ENCODE data around the gene GLTP. TPM values are rescaled to one million over a fixed set of nuclear protein-coding genes. Genes with fewer than 3 reads are reported as not detected.

GLTP gene
- total RNA-seq, 1 experiment from 2014 or later: 78.2 TPM

DNA sequence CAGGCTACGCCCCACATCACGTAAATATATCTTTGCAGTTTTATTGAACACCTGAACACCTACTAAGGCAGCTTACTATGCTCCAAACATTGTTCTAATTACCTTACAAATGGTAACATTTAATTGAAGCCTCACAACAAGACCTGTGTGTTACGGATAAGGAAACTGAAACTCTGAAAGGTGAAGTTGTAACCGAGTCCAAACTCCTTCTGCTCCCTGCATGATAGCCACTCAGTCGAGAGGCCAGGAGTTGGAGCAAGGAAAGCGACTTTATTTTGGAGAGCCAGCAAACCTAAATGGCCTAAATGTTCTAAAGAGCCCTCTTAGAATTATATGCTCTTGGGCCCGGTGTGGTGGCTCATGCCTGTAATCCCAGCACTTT is 34.5 kb downstream of the GLTP start:
- Histone ChIP-seq H3K9me3 (ENCODE audit: low read length) (no peaks in the 10 kb centered on the region), H3K9me2 (replicated peaks; ENCODE audit: low read length) (no peaks in the 10 kb centered on the region), H3F3A (ENCODE audit: low read length, unreplicated experiment) (no peaks in the 10 kb centered on the region), H2AFZ (ENCODE audit: low read length) (peak overlapping the region; percentile 87), H3K79me2 (ENCODE audit: low read length) (no peaks in the 10 kb centered on the region), H3K4me2 (ENCODE audit: low read length) (peak overlapping the region; percentile 79), H3K27ac (ENCODE audit: low read length) (no peak overlapping the region), H3K36me3 (ENCODE audit: low read depth, low read length) (no peaks in the 10 kb centered on the region), H3K27me3 (ENCODE audit: low read length) (no peaks in the 10 kb centered on the region), H3K4me3 (ENCODE audit: low read length) (peak overlapping the region; percentile 49; the same call in 1 of the 2 replicates), H4K20me1 (ENCODE audit: low read length) (no peaks in the 10 kb centered on the region), H3K4me1 (ENCODE audit: insufficient read depth, low read length) (peaks cover 8% of the 10 kb centered on the region; the same call in 1 of the 2 replicates), H3K9ac (ENCODE audit: low read length) (no peak overlapping the region)
- TF ChIP-seq EZH2 (IDR thresholded peaks at IDR 0.05; ENCODE audit: low read length, unreplicated experiment): no peak
- no peak for TF ChIP-seq EZH2phosphoT487 (IDR thresholded peaks at IDR 0.05; ENCODE audit: borderline replicate concordance, low read length)
- intact Hi-C loops (cut with micrococcal nuclease): loop anchor here (1.0 to 2.0 kb wide), 2 partner anchors 23 to 41 kb away; no protein-coding TSS in a partner anchor
- no TSS peak for BruUV-seq (replicated peaks)
- DNase-seq: no peak
- ChIA-PET POLR2A (ENCODE audit: unreplicated experiment) (no interaction called here), CTCF (interaction anchor here (0.6 to 1.9 kb wide), 7 partner anchors 11 to 248 kb away, joined by 3 to 12 read pairs (median 6); no protein-coding TSS in a partner anchor)
- ATAC-seq: no peak

DNA sequence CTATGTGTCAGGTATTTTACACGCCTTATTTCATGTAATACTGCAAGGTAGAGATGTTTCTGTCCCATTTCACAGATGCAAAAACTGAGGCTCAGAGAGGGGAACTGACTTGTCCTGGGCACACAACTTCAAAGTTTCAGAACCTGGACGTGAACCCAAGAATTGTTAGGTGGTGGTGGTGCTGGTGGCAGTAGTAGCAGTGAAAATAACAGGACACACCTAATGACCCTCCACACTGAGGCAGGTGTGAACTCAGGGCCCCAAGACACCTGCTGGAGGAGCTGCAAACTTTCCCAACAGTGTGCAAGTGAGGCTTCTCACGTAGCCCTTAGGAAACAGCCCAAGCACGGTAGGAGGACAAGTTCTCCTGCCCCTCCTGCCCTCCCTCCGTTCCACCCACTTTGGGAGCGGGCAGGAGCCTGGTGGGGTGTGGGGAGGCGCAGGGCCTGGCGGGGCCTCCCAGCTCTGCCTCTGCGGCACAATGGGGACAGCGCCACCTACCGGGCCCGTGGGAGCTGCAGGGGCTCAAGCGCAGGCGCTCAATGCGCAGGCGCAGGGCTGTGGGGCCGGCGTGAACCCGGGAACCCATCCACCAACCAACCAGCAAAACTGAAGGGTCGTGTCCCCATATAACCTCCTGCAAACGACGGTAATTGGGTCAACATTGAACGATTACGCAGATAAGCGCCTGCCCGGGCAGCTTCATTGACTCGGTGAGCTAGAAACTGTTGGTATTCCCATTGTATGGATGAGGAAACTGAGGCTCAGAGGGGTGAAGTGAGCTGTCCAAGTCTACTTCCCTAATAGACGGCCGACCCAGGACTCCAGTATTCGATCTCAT is 35.1 kb downstream of the GLTP start:
- no peak for TF ChIP-seq EZH2 (IDR thresholded peaks at IDR 0.05; ENCODE audit: low read length, unreplicated experiment)
- TF ChIP-seq, protein P1, sequence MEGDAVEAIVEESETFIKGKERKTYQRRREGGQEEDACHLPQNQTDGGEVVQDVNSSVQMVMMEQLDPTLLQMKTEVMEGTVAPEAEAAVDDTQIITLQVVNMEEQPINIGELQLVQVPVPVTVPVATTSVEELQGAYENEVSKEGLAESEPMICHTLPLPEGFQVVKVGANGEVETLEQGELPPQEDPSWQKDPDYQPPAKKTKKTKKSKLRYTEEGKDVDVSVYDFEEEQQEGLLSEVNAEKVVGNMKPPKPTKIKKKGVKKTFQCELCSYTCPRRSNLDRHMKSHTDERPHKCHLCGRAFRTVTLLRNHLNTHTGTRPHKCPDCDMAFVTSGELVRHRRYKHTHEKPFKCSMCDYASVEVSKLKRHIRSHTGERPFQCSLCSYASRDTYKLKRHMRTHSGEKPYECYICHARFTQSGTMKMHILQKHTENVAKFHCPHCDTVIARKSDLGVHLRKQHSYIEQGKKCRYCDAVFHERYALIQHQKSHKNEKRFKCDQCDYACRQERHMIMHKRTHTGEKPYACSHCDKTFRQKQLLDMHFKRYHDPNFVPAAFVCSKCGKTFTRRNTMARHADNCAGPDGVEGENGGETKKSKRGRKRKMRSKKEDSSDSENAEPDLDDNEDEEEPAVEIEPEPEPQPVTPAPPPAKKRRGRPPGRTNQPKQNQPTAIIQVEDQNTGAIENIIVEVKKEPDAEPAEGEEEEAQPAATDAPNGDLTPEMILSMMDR (conservative IDR thresholded peaks at IDR 0.05; ENCODE audit: low read depth, low read length): peak; percentile 99
- no TSS peak for BruUV-seq (replicated peaks)
- H3K27me3 ChIP-seq (ENCODE audit: low read length): no peaks in the 10 kb centered on the region
- peak overlapping the region; percentile 87 for H2AFZ ChIP-seq (ENCODE audit: low read length)
- peaks cover 14% of the 10 kb centered on the region for H3K4me1 ChIP-seq (ENCODE audit: insufficient read depth, low read length)
- DNase-seq (peak; percentile 93), ATAC-seq (peak; percentile 81)
- peak overlapping the region; percentile 79 for H3K4me2 ChIP-seq (ENCODE audit: low read length)
- H3K9ac ChIP-seq (ENCODE audit: low read length): no peak overlapping the region
- intact Hi-C loops (cut with micrococcal nuclease): loop anchor here (1.0 to 2.0 kb wide), 2 partner anchors 22 to 40 kb away; no protein-coding TSS in a partner anchor
- no peaks in the 10 kb centered on the region for H3F3A ChIP-seq (ENCODE audit: low read length, unreplicated experiment)
- H4K20me1 ChIP-seq (ENCODE audit: low read length): no peaks in the 10 kb centered on the region
- H3K79me2 ChIP-seq (ENCODE audit: low read length): no peaks in the 10 kb centered on the region
- no peaks in the 10 kb centered on the region for H3K9me2 ChIP-seq (replicated peaks; ENCODE audit: low read length)
- ChIA-PET POLR2A (ENCODE audit: unreplicated experiment) (no interaction called here), CTCF (interaction anchor here (0.5 to 1.9 kb wide), 11 partner anchors 10 to 247 kb away, joined by 3 to 12 read pairs (median 4); partner anchors contain the start of gene TRPV4)
- H3K4me3 ChIP-seq (ENCODE audit: low read length): peak overlapping the region; percentile 49; the same call in 1 of the 2 replicates
- no peaks in the 10 kb centered on the region for H3K9me3 ChIP-seq (ENCODE audit: low read length)
- no peaks in the 10 kb centered on the region for H3K36me3 ChIP-seq (ENCODE audit: low read depth, low read length)
- H3K27ac ChIP-seq (ENCODE audit: low read length): no peak overlapping the region

DNA sequence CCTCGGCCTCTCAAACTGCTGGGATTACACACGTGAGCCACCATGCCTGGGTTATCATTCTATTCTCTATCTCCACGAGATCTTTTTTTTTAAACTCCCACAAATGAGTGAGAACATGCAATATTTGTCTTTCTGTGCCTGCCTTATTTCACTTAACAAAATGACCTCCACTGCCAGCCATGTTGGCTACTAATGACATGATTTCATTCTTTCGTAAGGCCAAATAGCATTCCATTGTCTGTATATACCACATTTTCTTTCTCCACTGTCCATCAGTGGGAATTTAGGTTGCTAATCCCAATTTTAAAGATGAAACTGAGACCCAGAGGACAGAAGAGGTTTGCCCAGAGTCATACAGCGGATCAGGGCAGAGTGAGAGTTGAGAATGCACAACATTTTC is 36.2 kb downstream of the GLTP start:
- intact Hi-C loops (cut with micrococcal nuclease): loop anchor here (2.0 kb wide), 1 partner anchor 21 kb away; no protein-coding TSS in a partner anchor
- no peaks in the 10 kb centered on the region for H3F3A ChIP-seq (ENCODE audit: low read length, unreplicated experiment)
- POLR2A ChIA-PET (ENCODE audit: unreplicated experiment): no interaction called here
- no peaks in the 10 kb centered on the region for H3K36me3 ChIP-seq (ENCODE audit: low read depth, low read length)
- H3K27ac ChIP-seq (ENCODE audit: low read length): no peak overlapping the region
- H2AFZ ChIP-seq (ENCODE audit: low read length): no peak overlapping the region
- DNase-seq (no peak), ATAC-seq (no peak)
- no peaks in the 10 kb centered on the region for H3K27me3 ChIP-seq (ENCODE audit: low read length)
- no peaks in the 10 kb centered on the region for H3K9me2 ChIP-seq (replicated peaks; ENCODE audit: low read length)
- H3K4me2 ChIP-seq (ENCODE audit: low read length): no peak overlapping the region
- H3K4me3 ChIP-seq (ENCODE audit: low read length): no peak overlapping the region
- no peaks in the 10 kb centered on the region for H4K20me1 ChIP-seq (ENCODE audit: low read length)
- no peaks in the 10 kb centered on the region for H3K79me2 ChIP-seq (ENCODE audit: low read length)
- TF ChIP-seq EZH2phosphoT487 (IDR thresholded peaks at IDR 0.05; ENCODE audit: borderline replicate concordance, low read length) (no peak), EZH2 (IDR thresholded peaks at IDR 0.05; ENCODE audit: low read length, unreplicated experiment) (no peak)
- TF ChIP-seq, protein P1 (conservative IDR thresholded peaks at IDR 0.05; ENCODE audit: low read depth, low read length): no peak
- CTCF ChIA-PET: interaction anchor here (0.6 to 1.9 kb wide), 2 partner anchors 38 to 486 kb away, joined by 4 to 12 read pairs; no protein-coding TSS in a partner anchor
- H3K9ac ChIP-seq (ENCODE audit: low read length): no peak overlapping the region
- H3K4me1 ChIP-seq (ENCODE audit: insufficient read depth, low read length): peaks cover 22% of the 10 kb centered on the region
- BruUV-seq (replicated peaks): no TSS peak
- H3K9me3 ChIP-seq (ENCODE audit: low read length): no peaks in the 10 kb centered on the region

Data from PC-3 (cell line).